Endothelial cell of hepatic sinusoid (primary cell): ENCODE data around the gene COL7A1.

Experiments
- in situ Hi-C: cut with HindIII; loops from 2 replicates; pipeline ENCODE4 v1.10.0; 2017; ENCODE audit warnings: low sequenced_read_pairs

Gene COL7A1

GRCh38 chr3:48514431-48515227 is 80.5 kb downstream of the COL7A1 start:
- in situ Hi-C loops, result no loop called here
